SJCRH30 (cell line): ENCODE results near the gene ENAM. TPM values are rescaled to one million over a fixed set of nuclear protein-coding genes. Genes with fewer than 3 reads are reported as not detected.
A peak's percentile ranks its signal among the peaks of the same experiment; 100 is the strongest.

Experiments used
- DNase-seq, 2 experiments: peaks; one replicate each; pipeline ENCODE4 v3.0.0-alpha.2; 2015 to 2020
- H3K27ac ChIP-seq: fragments of 250-450 bp; sonication (Bioruptor Pico); 2 replicates; pipeline ENCODE4 v1.5.1; 2020; ENCODE audit warnings: mild to moderate bottlenecking, moderate library complexity
- H3K27me3 ChIP-seq: fragments of 250-450 bp; sonication (Bioruptor Pico); 2 replicates; pipeline ENCODE4 v1.5.1; 2020; ENCODE audit warnings: mild to moderate bottlenecking, moderate library complexity
- H3K36me3 ChIP-seq: fragments of 250-450 bp; sonication (Bioruptor Pico); 2 replicates; pipeline ENCODE4 v1.5.1; 2020; ENCODE audit warnings: mild to moderate bottlenecking, moderate library complexity
- H3K4me1 ChIP-seq: fragments of 250-450 bp; sonication (Bioruptor Pico); 2 replicates; pipeline ENCODE4 v1.5.1; 2020; ENCODE audit warnings: mild to moderate bottlenecking, moderate library complexity
- H3K4me3 ChIP-seq: fragments of 250-450 bp; sonication (Bioruptor Pico); 2 replicates; pipeline ENCODE4 v1.5.1; 2020; ENCODE audit warnings: mild to moderate bottlenecking, moderate library complexity
- H3K9me3 ChIP-seq: fragments of 250-450 bp; sonication (Bioruptor Pico); replicated peaks from 2 replicates; pipeline ENCODE4 v1.5.1; 2020; ENCODE audit warnings: mild to moderate bottlenecking, moderate library complexity
- total RNA-seq: library from RNA; depleted of rRNA; stranded (reverse); fragments of >200 nt; shearing (Covaris generic); gene quantifications from 2 replicates; pipeline ENCODE4 v1.2.3, GENCODE V29; 2014; rRNA removed

Gene ENAM, protein sequence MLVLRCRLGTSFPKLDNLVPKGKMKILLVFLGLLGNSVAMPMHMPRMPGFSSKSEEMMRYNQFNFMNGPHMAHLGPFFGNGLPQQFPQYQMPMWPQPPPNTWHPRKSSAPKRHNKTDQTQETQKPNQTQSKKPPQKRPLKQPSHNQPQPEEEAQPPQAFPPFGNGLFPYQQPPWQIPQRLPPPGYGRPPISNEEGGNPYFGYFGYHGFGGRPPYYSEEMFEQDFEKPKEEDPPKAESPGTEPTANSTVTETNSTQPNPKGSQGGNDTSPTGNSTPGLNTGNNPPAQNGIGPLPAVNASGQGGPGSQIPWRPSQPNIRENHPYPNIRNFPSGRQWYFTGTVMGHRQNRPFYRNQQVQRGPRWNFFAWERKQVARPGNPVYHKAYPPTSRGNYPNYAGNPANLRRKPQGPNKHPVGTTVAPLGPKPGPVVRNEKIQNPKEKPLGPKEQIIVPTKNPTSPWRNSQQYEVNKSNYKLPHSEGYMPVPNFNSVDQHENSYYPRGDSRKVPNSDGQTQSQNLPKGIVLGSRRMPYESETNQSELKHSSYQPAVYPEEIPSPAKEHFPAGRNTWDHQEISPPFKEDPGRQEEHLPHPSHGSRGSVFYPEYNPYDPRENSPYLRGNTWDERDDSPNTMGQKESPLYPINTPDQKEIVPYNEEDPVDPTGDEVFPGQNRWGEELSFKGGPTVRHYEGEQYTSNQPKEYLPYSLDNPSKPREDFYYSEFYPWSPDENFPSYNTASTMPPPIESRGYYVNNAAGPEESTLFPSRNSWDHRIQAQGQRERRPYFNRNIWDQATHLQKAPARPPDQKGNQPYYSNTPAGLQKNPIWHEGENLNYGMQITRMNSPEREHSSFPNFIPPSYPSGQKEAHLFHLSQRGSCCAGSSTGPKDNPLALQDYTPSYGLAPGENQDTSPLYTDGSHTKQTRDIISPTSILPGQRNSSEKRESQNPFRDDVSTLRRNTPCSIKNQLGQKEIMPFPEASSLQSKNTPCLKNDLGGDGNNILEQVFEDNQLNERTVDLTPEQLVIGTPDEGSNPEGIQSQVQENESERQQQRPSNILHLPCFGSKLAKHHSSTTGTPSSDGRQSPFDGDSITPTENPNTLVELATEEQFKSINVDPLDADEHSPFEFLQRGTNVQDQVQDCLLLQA
- total RNA-seq: not detected in 2 replicates

DNA sequence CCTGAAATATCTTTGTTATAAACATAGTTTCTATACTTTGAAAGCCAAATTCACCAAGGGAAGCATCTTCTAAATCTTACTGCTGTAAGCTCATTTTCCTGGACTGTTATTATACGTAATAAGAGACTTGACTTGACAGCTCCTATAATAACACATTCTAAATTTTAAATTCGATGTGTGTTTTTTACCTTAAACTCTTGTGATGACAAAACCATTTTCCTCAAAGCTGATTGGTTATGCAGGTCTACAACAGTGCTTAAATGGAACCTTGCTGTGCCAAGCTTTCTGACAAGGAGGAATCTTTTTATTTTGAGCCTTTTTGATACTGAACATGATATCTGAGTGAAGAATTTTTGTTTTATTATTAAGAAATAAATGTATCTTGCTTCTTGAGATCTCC lies at the start of gene ENAM:
ENAM (plus strand) TSS at position 301 of the 400 bp plus-strand sequence. CDS start 757 bp downstream, outside the sequence.
- no peaks in the 10 kb centered on the region for H3K36me3 ChIP-seq
- DNase-seq: no peak
- H3K27ac ChIP-seq: no peak within 1 kb of the TSS
- no peaks in the 10 kb centered on the region for H3K4me1 ChIP-seq
- no peak within 1 kb of the TSS for H3K4me3 ChIP-seq
- no peaks in the 10 kb centered on the region for H3K9me3 ChIP-seq
- H3K27me3 ChIP-seq: no peaks in the 10 kb centered on the region

DNA sequence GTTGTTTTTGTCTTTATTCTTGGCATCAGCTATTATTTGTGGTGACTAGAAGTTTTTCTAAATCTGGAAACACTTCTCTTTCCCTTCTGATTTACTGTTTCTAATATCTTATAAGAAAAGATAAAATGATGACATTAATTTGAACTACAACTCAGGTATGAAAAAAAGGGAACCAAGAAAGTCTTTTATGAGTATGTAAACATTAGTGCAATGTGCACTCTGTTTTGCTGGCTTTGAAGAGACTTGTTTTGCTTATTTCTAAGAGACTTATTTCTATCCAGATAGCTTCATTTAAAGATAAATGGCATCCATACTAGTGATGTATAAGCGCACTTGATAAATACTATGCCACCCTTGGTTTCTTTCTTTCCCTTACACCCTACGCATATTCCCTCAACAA lies 46.6 kb upstream of the ENAM start:
- Histone ChIP-seq H3K4me1 (no peaks in the 10 kb centered on the region), H3K27ac (no peak overlapping the region), H3K9me3 (no peaks in the 10 kb centered on the region), H3K27me3 (no peaks in the 10 kb centered on the region), H3K36me3 (no peaks in the 10 kb centered on the region), H3K4me3 (no peak overlapping the region)
- no peak for DNase-seq

DNA sequence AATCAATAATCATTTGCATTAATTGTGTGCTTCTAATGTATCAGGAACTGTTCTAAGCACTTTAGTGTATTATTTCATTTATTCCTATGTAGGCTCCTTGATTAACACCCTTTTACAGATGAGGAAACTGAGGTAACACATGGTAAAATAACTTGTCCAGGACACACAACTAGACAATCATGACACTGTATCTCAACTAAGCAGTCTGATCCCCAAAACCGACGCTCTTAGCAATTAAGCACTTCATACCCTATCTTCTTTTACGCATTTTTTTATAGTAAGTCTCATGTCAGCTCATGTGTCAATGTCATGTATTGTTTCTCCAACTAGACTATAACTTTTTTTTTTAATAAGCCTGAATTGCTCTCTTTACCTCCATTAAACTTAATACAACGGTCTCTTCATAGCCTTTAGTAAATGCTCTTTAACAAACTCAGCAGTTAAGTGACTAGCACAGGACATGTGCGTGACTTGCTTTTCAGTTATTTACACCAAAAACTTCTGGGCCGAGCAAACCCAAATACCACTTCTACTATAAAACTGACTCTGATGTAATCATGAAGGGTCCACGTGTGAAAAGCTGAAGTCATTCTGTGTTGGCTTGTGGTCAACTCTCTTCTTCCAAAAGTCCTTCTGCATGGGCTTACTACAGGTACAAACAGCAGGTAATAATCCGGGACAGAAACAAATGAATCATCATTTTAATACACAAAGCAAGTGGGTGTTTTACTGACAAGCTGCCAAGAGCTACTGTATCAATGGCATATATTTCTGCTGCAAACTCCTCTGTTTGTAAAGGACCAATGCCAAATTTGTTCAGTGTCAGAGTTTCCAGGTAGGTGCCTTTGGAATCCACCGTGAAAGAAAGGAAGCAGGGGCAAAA lies 44.4 kb upstream of the ENAM start:
- no peak for DNase-seq

DNA sequence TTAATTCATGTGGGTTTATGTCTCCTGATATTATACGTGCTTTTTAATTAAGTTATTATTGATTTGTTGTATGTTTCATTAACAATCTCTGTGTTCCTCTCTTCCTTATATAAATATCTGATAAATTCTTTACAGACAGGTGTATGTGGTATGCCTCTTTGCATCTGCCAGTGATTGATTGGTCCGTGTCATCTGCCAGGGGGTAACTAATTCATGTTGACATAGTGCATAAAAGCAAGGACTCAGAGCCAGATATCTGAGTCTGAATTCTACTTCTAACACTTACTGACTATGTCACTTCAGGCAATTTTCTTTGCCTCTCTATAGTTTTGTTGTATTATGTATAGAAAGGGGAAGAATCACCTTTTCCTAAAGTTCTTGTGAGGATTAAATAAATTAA lies 41.7 kb upstream of the ENAM start:
- H3K9me3 ChIP-seq: no peaks in the 10 kb centered on the region
- no peaks in the 10 kb centered on the region for H3K4me1 ChIP-seq
- no peak for DNase-seq
- H3K36me3 ChIP-seq: no peaks in the 10 kb centered on the region
- H3K27me3 ChIP-seq: no peaks in the 10 kb centered on the region
- no peak overlapping the region for H3K27ac ChIP-seq
- H3K4me3 ChIP-seq: no peak overlapping the region

More for the DNA sequence above, 44.4 kb upstream of the ENAM start:
- H3K4me3 ChIP-seq: no peak overlapping the region
- H3K4me1 ChIP-seq: no peaks in the 10 kb centered on the region
- no peaks in the 10 kb centered on the region for H3K9me3 ChIP-seq
- no peaks in the 10 kb centered on the region for H3K36me3 ChIP-seq
- no peaks in the 10 kb centered on the region for H3K27me3 ChIP-seq
- no peak overlapping the region for H3K27ac ChIP-seq

DNA sequence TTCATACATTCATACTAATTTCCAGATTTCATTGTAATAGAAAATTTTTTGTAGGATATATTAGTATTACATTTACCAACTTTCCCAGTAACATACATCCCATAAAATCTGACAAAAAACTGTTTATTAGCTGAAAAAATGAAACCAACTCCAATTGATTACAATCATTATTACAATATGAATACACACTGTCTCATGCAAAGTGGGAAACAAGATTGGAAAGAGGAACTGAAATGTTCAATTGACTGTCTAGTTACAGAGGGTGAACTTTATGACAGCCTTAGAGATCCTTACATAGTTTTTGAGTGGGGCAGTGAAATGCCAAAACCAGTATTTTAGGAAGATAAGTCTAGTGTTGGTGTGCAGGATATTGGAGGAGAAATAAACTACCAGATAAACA lies 38.8 kb upstream of the ENAM start:
- no peak for DNase-seq
- H3K27ac ChIP-seq: no peak overlapping the region
- H3K4me3 ChIP-seq: no peak overlapping the region
- no peaks in the 10 kb centered on the region for H3K27me3 ChIP-seq
- H3K9me3 ChIP-seq: no peaks in the 10 kb centered on the region
- H3K36me3 ChIP-seq: no peaks in the 10 kb centered on the region
- H3K4me1 ChIP-seq: no peaks in the 10 kb centered on the region

DNA sequence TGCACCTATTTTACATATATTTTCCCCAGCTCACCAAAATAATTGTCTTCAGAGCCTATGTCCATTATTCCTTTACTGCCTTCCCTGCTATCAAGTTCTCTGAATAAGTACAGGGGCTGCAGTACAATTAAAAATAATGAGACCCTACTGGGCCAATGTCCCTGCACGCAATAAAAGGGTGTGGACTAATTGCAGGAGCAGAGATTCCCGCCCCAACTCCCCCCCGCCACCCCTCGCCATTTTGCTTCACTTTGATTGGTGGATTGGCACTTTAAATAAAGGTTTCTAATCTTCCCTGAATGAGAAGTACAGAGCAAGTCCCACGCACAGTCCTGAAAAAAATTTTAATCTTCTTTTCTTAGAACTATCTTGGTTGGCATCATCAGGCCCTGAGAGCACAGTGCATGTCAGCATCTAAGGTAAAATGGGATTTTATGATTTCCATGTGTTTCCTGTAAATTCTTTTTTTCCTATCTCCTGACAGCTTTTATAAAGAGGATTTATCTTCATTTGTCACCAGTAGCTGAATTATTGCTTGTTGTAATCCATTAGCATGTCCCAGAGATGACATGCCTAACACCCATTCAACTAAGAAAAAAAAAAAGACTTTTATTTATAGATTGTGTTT lies 36.5 kb upstream of the ENAM start, which contains the start of gene AMBN:
AMBN (plus strand) TSS at position 302 of the 628 bp plus-strand sequence; CDS start at position 405, 103 bp downstream.
- DNase-seq: no peak
- Histone ChIP-seq H3K27me3 (no peaks in the 10 kb centered on the region), H3K27ac (no peak within 1 kb of the TSS), H3K4me1 (no peaks in the 10 kb centered on the region), H3K9me3 (no peaks in the 10 kb centered on the region), H3K36me3 (no peaks in the 10 kb centered on the region), H3K4me3 (no peak within 1 kb of the TSS)

DNA sequence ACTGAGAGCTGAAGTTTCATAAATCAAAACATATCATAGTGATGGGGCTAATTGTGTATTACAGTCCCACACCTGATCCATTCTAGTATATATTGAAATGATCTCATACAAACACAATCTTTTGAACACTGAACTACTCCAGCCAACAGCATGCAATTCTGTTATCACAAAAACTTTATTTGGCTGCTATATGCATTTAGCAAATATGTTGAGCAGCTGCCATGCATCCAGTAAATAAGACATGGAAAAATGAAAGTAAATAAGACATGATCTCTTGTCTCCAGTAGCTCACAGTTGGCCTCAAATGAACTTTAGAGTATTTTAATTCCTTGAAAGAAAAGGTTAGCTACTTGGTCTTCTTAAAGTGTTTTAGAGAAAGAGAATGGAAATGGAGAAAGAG lies 34.3 kb upstream of the ENAM start:
- Histone ChIP-seq H3K4me3 (no peak overlapping the region), H3K9me3 (no peaks in the 10 kb centered on the region), H3K27ac (no peak overlapping the region), H3K27me3 (no peaks in the 10 kb centered on the region), H3K4me1 (no peaks in the 10 kb centered on the region), H3K36me3 (no peaks in the 10 kb centered on the region)
- no peak for DNase-seq

DNA sequence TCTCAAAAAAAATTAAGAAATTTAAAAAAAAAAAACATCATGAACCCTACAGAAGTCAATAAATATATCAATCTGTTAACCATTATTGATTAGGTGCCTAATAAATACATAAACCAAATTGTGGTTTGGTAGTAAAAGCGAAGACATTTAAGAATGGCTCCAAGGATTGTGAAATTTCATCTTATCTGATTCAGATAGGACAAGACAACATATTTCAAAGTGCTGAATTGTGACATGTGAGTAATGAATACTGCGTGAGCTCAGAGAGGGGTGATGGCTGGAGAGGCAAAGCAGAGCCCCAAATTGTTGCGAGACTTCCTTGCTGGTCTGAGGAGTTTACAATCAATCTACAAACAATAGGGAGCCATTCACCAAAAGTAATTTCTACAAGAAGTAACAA lies 28.2 kb upstream of the ENAM start:
- H3K4me1 ChIP-seq: no peaks in the 10 kb centered on the region
- H3K9me3 ChIP-seq: no peaks in the 10 kb centered on the region
- H3K36me3 ChIP-seq: no peaks in the 10 kb centered on the region
- no peak overlapping the region for H3K4me3 ChIP-seq
- DNase-seq: no peak
- no peaks in the 10 kb centered on the region; the same call in 1 of the 2 replicates for H3K27me3 ChIP-seq
- no peak overlapping the region for H3K27ac ChIP-seq

DNA sequence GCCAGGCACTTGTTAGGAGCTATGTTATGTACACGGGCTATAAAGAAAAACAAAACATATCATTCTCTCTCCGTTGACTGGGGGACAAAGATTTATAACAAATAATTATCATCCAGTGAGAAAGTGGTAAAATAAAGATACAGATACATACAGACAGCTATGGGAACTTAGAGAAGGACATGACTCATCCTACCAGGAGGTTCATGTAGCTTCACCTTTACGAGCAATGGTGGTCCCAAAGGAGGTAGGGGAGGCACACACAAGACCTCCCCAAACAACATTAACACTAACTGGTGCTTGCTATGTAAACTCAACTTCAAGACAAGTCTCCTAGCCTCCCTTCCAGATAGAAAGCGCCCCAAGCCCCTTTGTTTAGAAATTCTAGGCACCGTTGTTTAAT lies 27.6 kb upstream of the ENAM start:
- DNase-seq: no peak
- H3K27me3 ChIP-seq: no peaks in the 10 kb centered on the region; the same call in 1 of the 2 replicates
- no peak overlapping the region for H3K4me3 ChIP-seq

DNA sequence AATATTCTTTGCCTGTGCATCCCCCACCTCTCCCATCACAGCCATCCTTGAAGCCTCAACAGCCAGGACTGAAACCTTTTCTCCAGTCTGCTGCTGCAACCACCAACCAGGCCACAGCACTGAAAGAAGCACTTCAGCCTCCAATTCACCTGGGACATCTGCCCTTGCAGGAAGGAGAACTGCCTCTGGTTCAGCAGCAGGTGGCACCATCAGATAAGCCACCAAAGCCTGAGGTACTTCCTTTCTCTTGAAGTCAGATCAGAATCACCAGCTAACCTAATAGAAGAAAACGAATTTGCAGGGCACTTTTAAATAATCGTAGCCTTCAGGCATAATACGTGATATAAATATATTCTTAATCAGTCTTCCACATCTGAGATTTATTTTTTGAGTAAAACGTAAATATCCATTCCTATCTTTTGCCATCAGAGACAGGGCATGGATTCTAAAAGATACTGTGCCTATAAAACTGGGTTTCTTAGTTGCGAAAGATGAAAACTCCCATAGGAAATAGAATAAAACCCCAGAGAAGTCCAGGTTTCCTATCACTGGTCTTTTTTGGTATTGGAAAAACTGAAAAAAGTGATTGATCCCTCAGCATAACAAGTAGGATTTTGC lies 27.0 kb upstream of the ENAM start:
- Histone ChIP-seq H3K4me1 (peaks cover 3% of the 10 kb centered on the region; the same call in 1 of the 2 replicates), H3K4me3 (no peak overlapping the region), H3K9me3 (no peaks in the 10 kb centered on the region), H3K36me3 (no peaks in the 10 kb centered on the region), H3K27me3 (no peaks in the 10 kb centered on the region; the same call in 1 of the 2 replicates), H3K27ac (no peak overlapping the region)
- peak; percentile 65 to 79 for DNase-seq

More for the DNA sequence above, 27.6 kb upstream of the ENAM start:
- Histone ChIP-seq H3K36me3 (no peaks in the 10 kb centered on the region), H3K9me3 (no peaks in the 10 kb centered on the region), H3K4me1 (no peaks in the 10 kb centered on the region), H3K27ac (no peak overlapping the region)

DNA sequence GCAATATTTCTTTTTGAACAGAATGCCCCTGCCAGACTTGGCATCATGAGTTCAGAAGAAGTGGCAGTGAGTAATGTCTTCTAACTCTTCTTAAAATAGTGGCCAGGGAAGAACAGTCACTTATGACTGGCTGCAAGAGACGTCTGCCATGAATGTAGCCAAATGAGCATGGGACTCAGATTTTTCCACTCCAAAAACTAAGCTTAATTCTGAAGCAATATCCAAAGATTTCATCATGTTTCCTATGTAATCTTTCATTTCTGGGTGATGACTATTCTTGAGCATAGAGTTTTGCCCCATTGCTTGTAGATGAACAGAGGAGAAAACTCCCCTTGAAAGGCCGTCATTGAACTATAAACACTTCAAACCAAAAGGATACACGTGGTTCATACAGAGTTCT lies 24.7 kb upstream of the ENAM start:
- no peaks in the 10 kb centered on the region for H3K36me3 ChIP-seq
- H3K4me3 ChIP-seq: no peak overlapping the region
- H3K27ac ChIP-seq: no peak overlapping the region
- no peaks in the 10 kb centered on the region for H3K9me3 ChIP-seq
- no peaks in the 10 kb centered on the region; the same call in 1 of the 2 replicates for H3K27me3 ChIP-seq
- DNase-seq: no peak
- H3K4me1 ChIP-seq: peaks cover 4% of the 10 kb centered on the region; the same call in 1 of the 2 replicates

DNA sequence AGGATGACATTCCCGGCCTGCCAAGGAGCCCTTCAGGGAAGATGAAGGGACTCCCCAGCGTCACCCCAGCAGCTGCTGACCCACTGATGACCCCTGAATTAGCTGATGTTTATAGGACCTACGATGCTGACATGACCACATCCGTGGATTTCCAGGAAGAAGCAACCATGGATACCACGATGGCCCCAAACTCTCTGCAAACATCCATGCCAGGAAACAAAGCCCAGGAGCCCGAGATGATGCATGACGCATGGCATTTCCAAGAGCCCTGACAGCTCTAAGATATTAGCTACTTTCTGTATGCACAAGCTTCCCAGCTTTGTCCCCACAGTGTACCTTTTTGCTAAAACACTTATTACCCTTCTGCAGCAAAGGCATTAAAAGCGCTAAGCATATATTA lies 22.1 kb upstream of the ENAM start:
- H3K27me3 ChIP-seq: no peaks in the 10 kb centered on the region; the same call in 1 of the 2 replicates
- peak; percentile 34 to 49 for DNase-seq
- H3K27ac ChIP-seq: no peak overlapping the region
- H3K4me3 ChIP-seq: no peak overlapping the region
- no peaks in the 10 kb centered on the region for H3K36me3 ChIP-seq
- H3K9me3 ChIP-seq: no peaks in the 10 kb centered on the region
- peaks cover 4% of the 10 kb centered on the region; the same call in 1 of the 2 replicates for H3K4me1 ChIP-seq

DNA sequence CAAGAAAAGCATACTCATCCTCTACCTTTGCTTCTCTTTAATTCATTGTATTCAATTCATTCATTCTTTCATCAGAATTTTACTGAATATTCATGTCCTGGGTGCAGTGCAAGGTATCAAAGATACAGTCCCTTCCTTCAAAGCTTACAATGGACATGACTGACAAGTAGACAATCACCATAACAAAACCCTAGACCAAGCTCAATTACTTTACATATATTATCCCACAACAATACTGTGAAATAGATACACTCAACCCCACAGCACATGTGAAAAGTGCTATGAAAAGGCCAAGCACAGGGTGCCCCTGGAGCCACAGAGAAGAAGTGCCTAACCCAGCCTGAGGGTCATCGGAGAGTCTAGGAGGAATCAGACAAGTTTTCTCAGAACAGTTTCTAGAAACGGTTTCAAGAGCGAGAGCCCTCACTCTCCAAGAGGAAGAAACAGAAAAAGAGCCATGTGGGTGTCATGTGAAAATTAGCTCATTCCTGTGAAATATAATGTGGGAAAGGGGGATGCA lies 21.1 kb upstream of the ENAM start:
- H3K4me3 ChIP-seq: no peak overlapping the region
- no peaks in the 10 kb centered on the region for H3K9me3 ChIP-seq
- no peaks in the 10 kb centered on the region for H3K36me3 ChIP-seq
- H3K27me3 ChIP-seq: no peaks in the 10 kb centered on the region; the same call in 1 of the 2 replicates
- DNase-seq: no peak
- H3K27ac ChIP-seq: no peak overlapping the region
- peaks cover 4% of the 10 kb centered on the region; the same call in 1 of the 2 replicates for H3K4me1 ChIP-seq
